CD4-positive, alpha-beta T cell (primary cell): ENCODE measurements around the gene FAM222A. TPM values are rescaled to one million over a fixed set of nuclear protein-coding genes. Genes with fewer than 3 reads are reported as not detected.
"Not testable (repeated sequence)": the region's sequence is repeated elsewhere in the genome, so short reads cannot be mapped to it uniquely, and the experiment has no call there.

Experiments used
- ATAC-seq: fragments of 200-7000 bp; cut with Tn5 transposase; one replicate; pipeline ENCODE4 v1.10.0; 2022; ENCODE audit warnings: mild to moderate bottlenecking; ENCODE audit not compliant: poor library complexity
- CTCF ChIA-PET: fragments of 350-600 bp; sonication (Branson Sonifier 250); formaldehyde crosslinking; loops from one replicate; lab custom pipeline; 2021; ENCODE audit warnings: antibody characterized with exemption, inconsistent platforms; lab: Charles Lee
- POLR2A ChIA-PET: fragments of 350-600 bp; sonication (Branson Sonifier 250); formaldehyde crosslinking; loops from one replicate; lab custom pipeline; 2021; ENCODE audit warnings: antibody characterized with exemption, inconsistent platforms; lab: Charles Lee
- DNase-seq, 14 experiments: peaks; one replicate each; pipeline ENCODE4 v3.0.0-alpha.2; 2013 to 2020; ENCODE audit warnings: mixed read lengths in 2 of 14
- H3K27ac ChIP-seq, 2 donors: one replicate each; pipeline versions ENCODE4 v1.5.1 to v1.7.0; 2013; ENCODE audit warnings: low read length in 2 of 2, low read depth in 1 of 2, mild to moderate bottlenecking in 1 of 2
- H3K27me3 ChIP-seq, 2 experiments: 1 replicate in 1 of 2; 2 replicates in 1 of 2; pipeline versions ENCODE4 v1.6.1 to v1.7.0; 2013; ENCODE audit warnings: low read length in 2 of 2, control low read depth in 1 of 2, mild to moderate bottlenecking in 1 of 2, moderate library complexity in 1 of 2; ENCODE audit not compliant: insufficient read depth in 2 of 2, control insufficient read depth in 1 of 2
- H3K36me3 ChIP-seq: one replicate; pipeline ENCODE4 v1.6.1; 2013; ENCODE audit warnings: low read length, control low read depth; ENCODE audit not compliant: insufficient read depth
- H3K4me1 ChIP-seq: one replicate; pipeline ENCODE4 v1.6.1; 2013; ENCODE audit warnings: low read length, control low read depth; ENCODE audit not compliant: insufficient read depth
- H3K4me3 ChIP-seq: one replicate; pipeline ENCODE4 v1.5.1; 2013; ENCODE audit warnings: mild to moderate bottlenecking, low read length, moderate library complexity
- H3K9me3 ChIP-seq, 2 experiments: 1 replicate in 1 of 2; 2 replicates in 1 of 2; pipeline versions ENCODE4 v1.6.1 to v1.7.0; 2013; ENCODE audit warnings: low read length in 2 of 2, mild to moderate bottlenecking in 2 of 2, control low read depth in 1 of 2, moderate library complexity in 1 of 2; ENCODE audit not compliant: control insufficient read depth in 1 of 2, insufficient read depth in 1 of 2
- H3K27ac Mint-ChIP-seq: one replicate; pipeline ENCODE4 v1.8.0; 2020; ENCODE audit warnings: mixed read lengths
- H3K27me3 Mint-ChIP-seq: one replicate; pipeline ENCODE4 v1.8.0; 2021; ENCODE audit warnings: mixed read lengths
- H3K36me3 Mint-ChIP-seq: one replicate; pipeline ENCODE4 v1.8.0; 2021; ENCODE audit warnings: low read depth, mixed read lengths
- H3K4me1 Mint-ChIP-seq: one replicate; pipeline ENCODE4 v1.8.0; 2021; ENCODE audit warnings: low read depth, mixed read lengths
- H3K4me3 Mint-ChIP-seq: one replicate; pipeline ENCODE4 v1.8.0; 2020; ENCODE audit warnings: mild to moderate bottlenecking, mixed read lengths
- H3K9me3 Mint-ChIP-seq: one replicate; pipeline ENCODE4 v1.8.0; 2020; ENCODE audit warnings: mixed read lengths
- intact Hi-C, 2 experiments: fragments of 100-400 bp; cut with DNase I in 1 of 2; cut with micrococcal nuclease in 1 of 2; formaldehyde crosslinking; loops; one replicate each; pipeline versions ENCODE4 v1.15.1 to v1.9.0; 2023 to 2025; cut with DNase I, micrococcal nuclease
- total RNA-seq, 174 experiments: library from RNA in 2 of 174; stranded (reverse) in 2 of 174; gene quantifications; one replicate each; pipeline ENCODE4 v1.2.3 and lab custom pipeline; 2021 to 2026
- TF ChIP-seq, protein P1 (sequence below): fragments of 200-600 bp; IDR thresholded peaks from one replicate; pipeline ENCODE4 v1.8.0; 2022; ENCODE audit warnings: antibody characterized with exemption, mild to moderate bottlenecking

FAM222A gene
- total RNA-seq, 2 experiments from 2014 or later = 1.1 to 1.7 TPM

DNA sequence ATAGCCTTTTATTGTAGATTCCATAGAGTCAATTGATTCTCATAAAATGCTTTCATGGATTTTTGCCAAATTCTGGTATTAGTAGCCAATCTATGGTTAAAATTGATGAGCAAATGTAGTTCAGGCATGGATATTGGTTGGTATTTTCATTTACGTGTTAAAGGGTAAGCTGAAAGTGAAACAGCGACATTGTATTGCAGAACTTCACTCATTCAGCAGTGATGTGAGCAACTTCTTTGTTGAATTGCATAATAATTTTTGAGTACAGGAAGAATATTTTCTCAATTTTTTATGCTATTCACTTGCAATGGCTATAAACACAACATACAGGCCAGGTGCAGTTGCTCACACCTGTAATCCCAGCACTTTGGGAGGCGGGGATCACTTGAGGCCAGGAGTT, 24.2 kb upstream of the FAM222A start:
- no peaks in the 10 kb centered on the region for H3K27me3 ChIP-seq
- Mint-ChIP-seq H3K36me3 (no peaks in the 10 kb centered on the region), H3K4me1 (no peaks in the 10 kb centered on the region), H3K27ac (no peak overlapping the region), H3K27me3 (peaks cover 39% of the 10 kb centered on the region), H3K9me3 (peaks cover 2% of the 10 kb centered on the region), H3K4me3 (no peak overlapping the region)
- CTCF ChIA-PET = interaction anchor here (0.7 kb wide), 1 partner anchor 22 kb away, joined by 3 read pairs; no protein-coding TSS in a partner anchor
- no peak overlapping the region for H3K4me3 ChIP-seq
- DNase-seq (peak in 1 of 14 experiments; percentile 1), ATAC-seq (no peak)
- no peaks in the 10 kb centered on the region for H3K9me3 ChIP-seq
- POLR2A ChIA-PET = no interaction called here
- H3K27ac ChIP-seq = no peak overlapping the region
- H3K36me3 ChIP-seq = no peaks in the 10 kb centered on the region
- TF ChIP-seq, protein P1, sequence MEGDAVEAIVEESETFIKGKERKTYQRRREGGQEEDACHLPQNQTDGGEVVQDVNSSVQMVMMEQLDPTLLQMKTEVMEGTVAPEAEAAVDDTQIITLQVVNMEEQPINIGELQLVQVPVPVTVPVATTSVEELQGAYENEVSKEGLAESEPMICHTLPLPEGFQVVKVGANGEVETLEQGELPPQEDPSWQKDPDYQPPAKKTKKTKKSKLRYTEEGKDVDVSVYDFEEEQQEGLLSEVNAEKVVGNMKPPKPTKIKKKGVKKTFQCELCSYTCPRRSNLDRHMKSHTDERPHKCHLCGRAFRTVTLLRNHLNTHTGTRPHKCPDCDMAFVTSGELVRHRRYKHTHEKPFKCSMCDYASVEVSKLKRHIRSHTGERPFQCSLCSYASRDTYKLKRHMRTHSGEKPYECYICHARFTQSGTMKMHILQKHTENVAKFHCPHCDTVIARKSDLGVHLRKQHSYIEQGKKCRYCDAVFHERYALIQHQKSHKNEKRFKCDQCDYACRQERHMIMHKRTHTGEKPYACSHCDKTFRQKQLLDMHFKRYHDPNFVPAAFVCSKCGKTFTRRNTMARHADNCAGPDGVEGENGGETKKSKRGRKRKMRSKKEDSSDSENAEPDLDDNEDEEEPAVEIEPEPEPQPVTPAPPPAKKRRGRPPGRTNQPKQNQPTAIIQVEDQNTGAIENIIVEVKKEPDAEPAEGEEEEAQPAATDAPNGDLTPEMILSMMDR = no peak
- intact Hi-C loops = loop anchor here in 1 of 2 experiments (5.0 kb wide), 1 partner anchor 53 kb away; no protein-coding TSS in a partner anchor
- H3K4me1 ChIP-seq = no peaks in the 10 kb centered on the region

GRCh38 chr12:109693160-109693559, 20.5 kb upstream of the FAM222A start:
- peaks cover 29% of the 10 kb centered on the region for H3K27me3 Mint-ChIP-seq
- intact Hi-C loops = no loop called here
- ATAC-seq (no peak), DNase-seq (no peak)
- CTCF ChIA-PET = no interaction called here
- Histone ChIP-seq H3K27me3 (no peaks in the 10 kb centered on the region), H3K4me3 (no peak overlapping the region), H3K9me3 (no peaks in the 10 kb centered on the region), H3K4me1 (no peaks in the 10 kb centered on the region), H3K36me3 (no peaks in the 10 kb centered on the region), H3K27ac (no peak overlapping the region)
- POLR2A ChIA-PET = no interaction called here
- H3K27ac Mint-ChIP-seq = no peak overlapping the region
- H3K4me3 Mint-ChIP-seq = no peak overlapping the region
- peaks cover 2% of the 10 kb centered on the region for H3K9me3 Mint-ChIP-seq
- H3K36me3 Mint-ChIP-seq = no peaks in the 10 kb centered on the region
- TF ChIP-seq, protein P1 = no peak
- H3K4me1 Mint-ChIP-seq = no peaks in the 10 kb centered on the region

GRCh38 chr12:109693653-109694600, 19.7 kb upstream of the FAM222A start:
- Mint-ChIP-seq H3K4me1 (no peaks in the 10 kb centered on the region), H3K4me3 (no peak overlapping the region), H3K27me3 (peaks cover 29% of the 10 kb centered on the region), H3K9me3 (peaks cover 2% of the 10 kb centered on the region), H3K36me3 (no peaks in the 10 kb centered on the region), H3K27ac (no peak overlapping the region)
- intact Hi-C loops = no loop called here
- Histone ChIP-seq H3K27ac (no peak overlapping the region), H3K36me3 (no peaks in the 10 kb centered on the region), H3K27me3 (no peaks in the 10 kb centered on the region), H3K9me3 (no peaks in the 10 kb centered on the region), H3K4me3 (no peak overlapping the region), H3K4me1 (no peaks in the 10 kb centered on the region)
- ATAC-seq (no peak), DNase-seq (no peak)
- ChIA-PET POLR2A (no interaction called here), CTCF (no interaction called here)
- TF ChIP-seq, protein P1 = no peak

GRCh38 chr12:109694629-109695028, 19.0 kb upstream of the FAM222A start:
- H3K27ac Mint-ChIP-seq, H3K9me3 Mint-ChIP-seq, DNase-seq, H3K27me3 ChIP-seq, ATAC-seq, H3K4me1 ChIP-seq, intact Hi-C loops, H3K36me3 Mint-ChIP-seq, H3K27ac ChIP-seq, H3K4me3 ChIP-seq, H3K36me3 ChIP-seq, H3K4me1 Mint-ChIP-seq, POLR2A ChIA-PET, H3K4me3 Mint-ChIP-seq, H3K9me3 ChIP-seq: not testable (repeated sequence)
- H3K27me3 Mint-ChIP-seq = peaks cover 29% of the 10 kb centered on the region
- CTCF ChIA-PET = interaction anchor here (0.7 kb wide), 1 partner anchor 1835 kb away, joined by 3 read pairs; no protein-coding TSS in a partner anchor
